ENCODE data around the gene MRPL42.

MRPL42 gene

GRCh38 chr12:93466625-93467350 is 526 bp upstream of the MRPL42 start:
- CTCF ChIA-PET = interaction anchor here (0.5 to 1.0 kb wide), 5 partner anchors 13 to 1511 kb away, joined by 3 to 6 read pairs (median 4); no protein-coding TSS in a partner anchor
- TF ChIP-seq CTCF (conservative IDR thresholded peaks at IDR 0.05; ENCODE audit: low read depth) = no peak
- DNase-seq (ENCODE audit: low spot score) = no peak
- peak overlapping the region; percentile 82 for H3K27ac ChIP-seq
- POLR2A ChIA-PET (ENCODE audit: low non-redundant PET) = no interaction called here

GRCh38 chr12:93468008-93468371 is 676 bp downstream of the MRPL42 start:
- peak overlapping the region; percentile 82 for H3K27ac ChIP-seq
- DNase-seq (ENCODE audit: low spot score) = no peak
- POLR2A ChIA-PET (ENCODE audit: low non-redundant PET) = no interaction called here
- CTCF ChIA-PET = interaction anchor here (0.7 to 1.0 kb wide), 3 partner anchors 10 to 635 kb away, joined by 4 to 7 read pairs (median 5); no protein-coding TSS in a partner anchor
- no peak for TF ChIP-seq CTCF (conservative IDR thresholded peaks at IDR 0.05; ENCODE audit: low read depth)

- ChIA-PET CTCF (no interaction called here), POLR2A (ENCODE audit: low non-redundant PET) (no interaction called here)
- TF ChIP-seq CTCF (conservative IDR thresholded peaks at IDR 0.05; ENCODE audit: low read depth) = no peak
- no peak for DNase-seq (ENCODE audit: low spot score)
- H3K27ac ChIP-seq = no peak overlapping the region
Observed at GRCh38 chr12:93469386-93469785, 2.1 kb downstream of the MRPL42 start.

- CTCF ChIA-PET = interaction anchor here (0.6 kb wide), 1 partner anchor 101 kb away, joined by 3 read pairs; no protein-coding TSS in a partner anchor
- POLR2A ChIA-PET (ENCODE audit: low non-redundant PET) = no interaction called here
- TF ChIP-seq CTCF (conservative IDR thresholded peaks at IDR 0.05; ENCODE audit: low read depth) = no peak
- H3K27ac ChIP-seq = no peak overlapping the region
- DNase-seq (ENCODE audit: low spot score) = no peak
Observed at GRCh38 chr12:93476555-93476954, 9.2 kb downstream of the MRPL42 start.

- H3K27ac ChIP-seq = no peak overlapping the region
- no peak for TF ChIP-seq CTCF (conservative IDR thresholded peaks at IDR 0.05; ENCODE audit: low read depth)
- ChIA-PET CTCF (no interaction called here), POLR2A (ENCODE audit: low non-redundant PET) (no interaction called here)
- DNase-seq (ENCODE audit: low spot score) = no peak
Observed at GRCh38 chr12:93482721-93483120, 15.4 kb downstream of the MRPL42 start.

GRCh38 chr12:93483151-93483807 is 16.0 kb downstream of the MRPL42 start:
- TF ChIP-seq CTCF (conservative IDR thresholded peaks at IDR 0.05; ENCODE audit: low read depth) = no peak
- ChIA-PET POLR2A (ENCODE audit: low non-redundant PET) (no interaction called here), CTCF (interaction anchor here (0.5 to 0.7 kb wide), 3 partner anchors 20 to 27 kb away, joined by 3 to 5 read pairs (median 4); no protein-coding TSS in a partner anchor)
- no peak overlapping the region for H3K27ac ChIP-seq
- DNase-seq (ENCODE audit: low spot score) = no peak

Data from RWPE1 (cell line).